Uterus (tissue), 2 donors: ENCODE data around the gene GPR158.

Experiments used
- POLR2A ChIP-seq, 2 donors: fragments of 450-650 bp; IDR thresholded peaks; one replicate each; pipeline ENCODE4 v1.6.1; 2016; ENCODE audit warnings: antibody characterized with exemption in 2 of 2, mild to moderate bottlenecking in 1 of 2, moderate library complexity in 1 of 2
- TF ChIP-seq, protein P1 (sequence below), 4 experiments: fragments of 200-600 bp in 2 of 4; fragments of 450-650 bp in 2 of 4; sonication (generic) in 2 of 4; IDR thresholded peaks; one replicate each; pipeline ENCODE4 v1.5.1; 2016 to 2019; ENCODE audit warnings: antibody characterized with exemption in 4 of 4, mild to moderate bottlenecking in 2 of 4, moderate library complexity in 1 of 4

DNA sequence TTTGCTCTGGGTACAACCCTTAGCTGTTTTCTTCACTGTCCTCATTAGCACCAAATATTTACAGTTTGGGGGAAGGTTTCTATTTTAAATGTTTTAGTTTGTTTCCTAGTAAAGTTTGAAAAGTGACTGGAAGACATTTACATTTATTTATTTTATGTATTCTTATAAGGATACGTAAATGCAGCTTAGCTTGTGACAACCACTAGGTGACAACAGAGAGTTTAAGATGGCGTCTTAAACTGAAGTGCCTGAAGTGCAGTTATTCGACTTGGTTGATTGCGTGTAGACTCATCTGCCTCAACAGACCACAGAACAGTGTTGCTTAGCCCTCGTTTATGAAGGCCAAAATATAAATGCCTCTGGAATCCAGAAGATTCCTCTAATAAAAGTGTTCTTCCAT, 381.1 kb downstream of the GPR158 start:
- TF ChIP-seq, protein P1, sequence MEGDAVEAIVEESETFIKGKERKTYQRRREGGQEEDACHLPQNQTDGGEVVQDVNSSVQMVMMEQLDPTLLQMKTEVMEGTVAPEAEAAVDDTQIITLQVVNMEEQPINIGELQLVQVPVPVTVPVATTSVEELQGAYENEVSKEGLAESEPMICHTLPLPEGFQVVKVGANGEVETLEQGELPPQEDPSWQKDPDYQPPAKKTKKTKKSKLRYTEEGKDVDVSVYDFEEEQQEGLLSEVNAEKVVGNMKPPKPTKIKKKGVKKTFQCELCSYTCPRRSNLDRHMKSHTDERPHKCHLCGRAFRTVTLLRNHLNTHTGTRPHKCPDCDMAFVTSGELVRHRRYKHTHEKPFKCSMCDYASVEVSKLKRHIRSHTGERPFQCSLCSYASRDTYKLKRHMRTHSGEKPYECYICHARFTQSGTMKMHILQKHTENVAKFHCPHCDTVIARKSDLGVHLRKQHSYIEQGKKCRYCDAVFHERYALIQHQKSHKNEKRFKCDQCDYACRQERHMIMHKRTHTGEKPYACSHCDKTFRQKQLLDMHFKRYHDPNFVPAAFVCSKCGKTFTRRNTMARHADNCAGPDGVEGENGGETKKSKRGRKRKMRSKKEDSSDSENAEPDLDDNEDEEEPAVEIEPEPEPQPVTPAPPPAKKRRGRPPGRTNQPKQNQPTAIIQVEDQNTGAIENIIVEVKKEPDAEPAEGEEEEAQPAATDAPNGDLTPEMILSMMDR (IDR thresholded peaks at IDR 0.05), result no peak
- TF ChIP-seq POLR2A (IDR thresholded peaks at IDR 0.05), result no peak
